Jurkat, Clone E6-1 (cell line): ENCODE measurements around the gene CFAP92.

Source experiments
- DNase-seq: peaks from one replicate; pipeline ENCODE4 v3.0.0-alpha.2; 2011; ENCODE audit warnings: low read depth, low spot score
- H3K4me3 ChIP-seq: 2 replicates; pipeline ENCODE4 v1.5.1; 2011; ENCODE audit warnings: mild to moderate bottlenecking, low read length, control low read depth, moderate library complexity

The CFAP92 gene

GRCh38 chr3:129010310-129010956 lies 16.6 kb upstream of the CFAP92 start:
- no peak for DNase-seq
- no peak overlapping the region for H3K4me3 ChIP-seq

- H3K4me3 ChIP-seq = no peak overlapping the region
- no peak for DNase-seq
Observed at GRCh38 chr3:129009266-129009665, 15.4 kb upstream of the CFAP92 start.

DNA sequence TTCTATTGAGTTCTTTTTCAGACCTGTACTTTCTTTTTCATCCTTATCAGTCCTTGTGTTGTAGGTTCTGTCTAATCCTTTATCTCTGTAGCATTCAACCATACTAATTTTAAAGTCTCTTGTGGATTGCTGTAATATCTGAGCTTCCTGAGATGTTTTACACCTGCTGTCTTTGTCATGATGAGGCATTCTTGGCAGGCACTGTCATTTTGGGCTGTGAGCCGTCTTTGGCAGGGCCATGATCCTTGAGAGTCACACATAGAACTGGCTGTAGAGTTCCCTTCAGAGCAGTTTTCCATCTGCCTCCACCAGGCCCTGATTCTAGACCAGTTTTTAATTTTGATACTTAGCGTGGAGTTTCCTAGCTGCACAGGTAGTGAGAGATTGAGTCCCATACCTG lies 13.9 kb upstream of the CFAP92 start:
- no peak for DNase-seq
- no peak overlapping the region for H3K4me3 ChIP-seq

DNA sequence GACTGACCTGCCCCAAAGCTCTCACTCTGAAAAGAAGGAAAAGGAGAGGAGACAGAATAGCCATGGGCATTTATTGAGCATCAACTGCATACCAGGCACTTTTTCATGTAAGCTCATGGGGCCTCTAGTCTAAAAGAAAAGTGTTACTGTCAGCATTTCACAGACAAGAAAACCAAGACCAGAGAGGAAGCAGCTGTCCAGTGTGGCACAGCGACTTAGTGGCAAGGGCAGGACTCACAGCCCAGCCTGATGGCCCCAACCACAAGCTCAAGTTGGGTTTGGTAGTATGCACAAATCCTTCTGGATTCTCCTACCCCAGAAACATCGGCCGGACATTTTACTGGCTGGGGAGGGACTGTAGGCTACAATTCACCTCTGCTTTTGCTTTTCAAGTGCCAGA lies 13.0 kb upstream of the CFAP92 start:
- no peak for DNase-seq

GRCh38 chr3:129005526-129006303 lies 11.8 kb upstream of the CFAP92 start:
- DNase-seq = no peak

More for the DNA sequence above, 13.0 kb upstream of the CFAP92 start:
- no peak overlapping the region for H3K4me3 ChIP-seq

GRCh38 chr3:129004639-129005295 lies 10.9 kb upstream of the CFAP92 start:
- DNase-seq = no peak
- H3K4me3 ChIP-seq = no peak overlapping the region

More at GRCh38 chr3:129005526-129006303, 11.8 kb upstream of the CFAP92 start:
- H3K4me3 ChIP-seq = no peak overlapping the region

- no peak overlapping the region for H3K4me3 ChIP-seq
- no peak for DNase-seq
Observed at GRCh38 chr3:129003578-129004112, 9.8 kb upstream of the CFAP92 start.

DNA sequence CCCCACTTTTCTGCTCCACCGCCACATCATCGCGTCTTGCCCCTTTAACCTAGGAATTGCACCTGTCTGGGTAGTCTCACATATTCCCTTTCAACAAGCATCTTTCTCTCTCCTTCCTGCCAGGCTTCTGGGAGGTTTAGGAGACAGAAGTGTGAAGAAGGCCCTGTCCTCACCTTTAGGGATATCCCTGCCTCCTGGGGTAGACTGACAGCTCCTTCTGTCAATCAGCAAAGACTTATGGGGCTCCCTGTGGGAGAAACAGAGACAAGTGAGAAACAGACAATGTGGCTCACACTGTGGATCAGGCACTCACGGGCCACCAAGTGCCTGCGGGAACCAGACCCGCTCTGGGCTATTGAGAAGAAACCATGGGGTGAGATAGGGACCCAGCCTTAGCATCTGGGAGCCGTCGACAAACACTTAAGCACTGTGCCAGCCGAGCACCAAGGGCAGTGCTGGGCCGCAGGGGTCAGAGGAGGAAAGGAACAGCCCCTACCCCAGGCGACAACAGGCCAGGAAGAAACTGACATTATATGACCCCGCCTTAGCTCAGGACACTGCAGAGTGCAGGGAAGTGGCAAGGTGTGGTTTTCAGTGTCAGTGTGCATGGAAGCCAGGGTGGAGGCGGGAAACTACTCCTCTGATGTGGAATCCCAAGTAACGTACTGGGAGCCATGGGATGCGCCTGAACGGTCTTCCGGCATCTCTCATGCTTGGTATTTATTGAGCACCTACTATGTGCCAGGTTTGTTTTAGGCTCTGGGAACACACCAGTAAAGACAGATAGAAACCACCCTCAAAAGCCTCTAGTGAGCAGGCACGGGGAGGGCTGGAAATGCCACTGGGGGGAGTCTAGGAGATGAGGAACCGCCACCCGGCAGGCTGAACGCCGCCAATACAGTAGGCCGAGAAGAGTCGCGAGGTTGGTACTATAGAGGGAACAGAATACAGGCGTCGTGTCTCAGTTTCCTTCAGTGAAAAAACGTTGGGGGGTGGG lies 9.0 kb upstream of the CFAP92 start:
- DNase-seq = no peak
- H3K4me3 ChIP-seq = peak overlapping the region; percentile 44

DNA sequence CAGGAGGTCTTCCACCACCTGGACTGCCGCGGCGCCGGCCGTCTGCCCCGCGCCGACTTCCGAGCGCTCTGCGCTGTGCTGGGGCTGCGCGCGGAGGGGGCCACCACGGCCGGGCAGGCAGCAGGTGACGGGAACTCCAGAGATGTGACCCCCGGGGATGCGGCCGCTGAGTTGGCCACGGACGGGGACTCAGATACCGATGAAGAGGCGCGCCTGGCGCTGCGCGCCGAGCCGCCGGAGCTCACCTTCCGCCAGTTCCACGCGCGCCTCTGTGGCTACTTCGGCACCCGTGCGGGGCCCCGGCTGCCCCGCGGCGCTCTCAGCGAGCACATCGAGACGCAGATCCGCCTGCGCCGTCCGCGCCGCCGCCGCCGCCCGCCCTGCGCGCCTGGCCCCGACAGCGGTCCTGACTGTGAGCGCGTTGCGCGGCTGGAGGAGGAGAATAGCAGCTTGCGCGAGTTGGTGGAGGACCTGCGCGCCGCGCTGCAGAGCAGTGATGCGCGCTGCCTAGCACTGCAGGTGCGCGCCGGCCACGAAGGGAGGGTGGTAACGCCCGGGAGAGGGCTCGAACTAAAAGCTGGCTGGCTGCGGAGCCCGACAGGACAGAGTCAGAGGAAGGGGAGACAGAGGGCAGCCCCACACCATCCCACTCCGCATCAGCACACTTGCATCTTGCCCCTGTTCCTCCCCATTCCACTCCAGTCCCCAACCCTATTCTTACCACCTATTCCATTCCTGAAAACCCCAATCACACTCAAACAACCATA lies 8.1 kb upstream of the CFAP92 start:
- no peak for DNase-seq
- peak overlapping the region; percentile 44 for H3K4me3 ChIP-seq

DNA sequence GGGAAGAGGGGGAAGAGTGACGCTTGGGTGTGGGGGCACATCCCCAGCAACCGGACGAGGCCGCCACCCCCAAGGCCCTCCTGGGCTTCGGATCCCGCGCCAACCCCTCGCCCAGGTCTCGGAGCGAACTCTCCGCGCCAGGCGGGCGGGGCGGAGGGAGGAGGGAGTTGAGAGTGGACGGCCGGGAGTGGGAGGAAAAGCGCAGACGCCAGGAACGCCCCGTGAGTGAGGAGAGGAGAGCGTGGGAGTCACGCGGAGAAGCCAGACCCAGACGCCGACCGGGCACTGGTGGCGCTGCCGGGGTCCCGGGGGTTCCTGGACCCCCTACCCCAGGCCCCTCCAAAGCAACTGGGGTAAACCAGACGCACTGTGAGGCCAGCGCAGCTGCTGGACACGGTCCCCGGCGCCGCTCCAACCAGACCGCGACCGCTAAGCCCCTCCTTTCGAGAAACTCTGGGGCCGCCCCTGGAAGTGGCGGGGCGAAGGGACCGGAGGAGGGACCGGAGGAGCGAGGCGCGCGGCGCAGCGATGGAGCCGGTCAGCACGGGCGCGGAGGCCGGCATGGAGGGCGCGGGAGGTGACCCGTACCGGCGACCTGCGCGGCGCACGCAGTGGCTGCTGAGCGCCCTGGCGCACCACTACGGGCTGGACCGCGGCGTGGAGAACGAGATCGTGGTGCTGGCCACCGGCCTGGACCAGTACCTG lies 7.4 kb upstream of the CFAP92 start, which contains the start of gene EFCC1:
EFCC1 (plus strand) TSS at position 204 of the 705 bp plus-strand sequence; CDS start at position 529, 325 bp downstream.
- H3K4me3 ChIP-seq = peak within 1 kb of the TSS; percentile 44
- DNase-seq = no peak

GRCh38 chr3:129000742-129001100 lies 6.8 kb upstream of the CFAP92 start:
- no peak overlapping the region for H3K4me3 ChIP-seq
- no peak for DNase-seq

- DNase-seq = peak; percentile 79
- H3K4me3 ChIP-seq = peak overlapping the region; percentile 21
Observed at GRCh38 chr3:128999102-128999501, 5.2 kb upstream of the CFAP92 start.

DNA sequence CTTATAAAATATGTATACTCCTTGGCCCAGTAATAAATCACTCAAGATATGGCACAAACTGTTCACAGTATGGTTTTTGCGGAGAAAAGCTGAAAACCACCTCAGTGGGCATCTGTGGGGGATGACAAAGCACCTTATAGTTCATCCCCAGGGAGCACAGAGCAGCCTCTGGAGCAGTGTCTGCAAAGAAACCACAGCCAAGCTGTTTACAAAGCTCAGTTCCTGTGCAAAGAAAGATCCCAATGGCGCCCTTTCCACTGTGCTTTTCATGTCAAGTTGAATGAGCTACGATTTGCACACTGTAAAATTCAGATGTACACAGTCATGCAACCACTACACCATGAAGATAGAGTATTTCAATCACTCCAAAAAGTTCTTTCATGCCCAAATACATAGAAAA lies 4.7 kb upstream of the CFAP92 start:
- H3K4me3 ChIP-seq = peak overlapping the region; percentile 21
- peak; percentile 72 for DNase-seq

DNA sequence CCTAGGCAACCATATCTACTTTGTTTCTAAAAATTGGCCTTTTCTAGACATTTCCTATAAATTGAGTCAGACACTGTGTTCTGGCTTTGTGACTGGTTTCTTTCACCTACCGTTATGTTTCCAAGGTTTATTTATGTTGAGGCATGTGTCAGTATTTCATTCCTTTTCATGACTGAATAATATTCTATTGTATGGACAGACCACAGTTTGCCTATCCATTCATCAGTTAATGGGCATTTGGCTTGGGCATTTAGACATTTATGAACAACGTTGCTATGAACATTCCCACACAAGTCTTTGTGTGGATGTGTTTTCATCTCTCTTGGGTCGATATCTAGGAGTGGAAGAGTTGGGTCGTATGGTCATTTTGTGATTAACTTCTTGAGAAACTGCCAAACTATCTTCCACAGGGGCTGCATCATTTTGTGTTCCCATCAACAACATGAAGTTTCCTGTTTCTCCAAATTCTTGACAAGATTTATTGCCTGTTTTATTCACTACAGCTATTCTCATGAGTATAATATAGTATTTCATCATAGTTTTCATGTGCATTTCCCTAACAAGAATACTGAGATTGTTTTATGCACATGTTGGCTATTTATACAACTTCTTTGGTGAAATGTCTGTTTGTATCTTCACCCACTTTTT lies 3.7 kb upstream of the CFAP92 start:
- DNase-seq = no peak

GRCh38 chr3:128996726-128997125 lies 2.9 kb upstream of the CFAP92 start:
- no peak for DNase-seq
- H3K4me3 ChIP-seq = no peak overlapping the region

More for the DNA sequence above, 3.7 kb upstream of the CFAP92 start:
- no peak overlapping the region for H3K4me3 ChIP-seq

- H3K4me3 ChIP-seq = no peak overlapping the region
- DNase-seq = no peak
Observed at GRCh38 chr3:128996200-128996599, 2.3 kb upstream of the CFAP92 start.

DNA sequence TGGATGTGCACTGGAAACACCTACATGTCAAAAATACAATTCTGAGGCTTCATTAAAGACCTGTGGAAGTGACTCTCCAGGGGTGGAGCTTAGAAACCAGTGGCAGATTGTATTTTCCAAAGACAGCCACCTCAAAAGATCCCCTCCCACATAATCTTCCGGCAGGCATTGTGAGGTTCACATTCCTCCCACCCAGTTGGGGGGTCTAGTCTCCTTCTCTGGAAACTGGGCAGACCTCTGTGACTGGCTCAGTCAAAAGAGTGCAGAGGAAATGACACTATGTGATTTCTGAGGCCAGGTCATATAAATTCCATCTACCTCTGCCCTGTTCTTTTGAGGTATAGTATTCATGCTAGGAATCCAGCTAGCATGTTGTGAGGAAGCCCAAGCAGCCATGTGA lies 1.9 kb upstream of the CFAP92 start:
- no peak overlapping the region for H3K4me3 ChIP-seq
- no peak for DNase-seq
